Measurements from ENCODE around the gene SMKR1. TPM values are rescaled to one million over a fixed set of nuclear protein-coding genes. Genes with fewer than 3 reads are reported as not detected.

The SMKR1 gene
- total RNA-seq, 1 experiment from 2014 or later: 1.4 TPM

GRCh38 chr7:129498021-129498420 is 4.3 kb upstream of the SMKR1 start:
- ATAC-seq (no peak), DNase-seq (ENCODE audit: low read depth, low spot score) (no peak)
- Histone ChIP-seq H3K4me1 (ENCODE audit: control insufficient read depth, insufficient read depth, low read length) (no peaks in the 10 kb centered on the region), H3K27ac (ENCODE audit: low read length) (no peak overlapping the region), H3K27me3 (ENCODE audit: control insufficient read depth, insufficient read depth, low read length) (no peaks in the 10 kb centered on the region), H3K36me3 (ENCODE audit: control insufficient read depth, insufficient read depth, low read length) (no peaks in the 10 kb centered on the region), H3K9me3 (ENCODE audit: control insufficient read depth, insufficient read depth, low read depth, low read length) (no peaks in the 10 kb centered on the region), H3K4me3 (ENCODE audit: low read depth in 2 of 2, low read length in 2 of 2) (no peak overlapping the region)
- in situ Hi-C loops (cut with HindIII; ENCODE audit: low pct_unique_long_range_greater_than_20kb, low sequenced_read_pairs): no loop called here
- intact Hi-C loops (cut with micrococcal nuclease; ENCODE audit: unreplicated experiment): no loop called here
- POLR2A ChIA-PET: interaction anchor here (0.6 kb wide), 1 partner anchor 370 kb away, joined by 16 read pairs; no protein-coding TSS in a partner anchor
- no peak for TF ChIP-seq CTCF (IDR thresholded peaks at IDR 0.05)
- TF ChIP-seq TCF7L2 (IDR thresholded peaks at IDR 0.05; ENCODE audit: low read depth, low read length): no peak
- TF ChIP-seq POLR2AphosphoS5 (IDR thresholded peaks at IDR 0.05; ENCODE audit: low read depth, low read length): no peak
- no peak for TF ChIP-seq SIN3A (IDR thresholded peaks at IDR 0.05; ENCODE audit: borderline replicate concordance, insufficient read depth, low read depth, low read length)
- no peak for TF ChIP-seq REST (IDR thresholded peaks at IDR 0.05; ENCODE audit: insufficient read depth in 1 of 2, low read depth in 2 of 2, low read length in 1 of 2)
- BruUV-seq (replicated peaks): no TSS peak
- CTCF ChIA-PET: no interaction called here

- ChIA-PET CTCF (interaction anchor here (0.6 kb wide), 2 partner anchors 91 to 329 kb away, joined by 3 read pairs; no protein-coding TSS in a partner anchor), POLR2A (no interaction called here)
- no TSS peak for BruUV-seq (replicated peaks)
- Histone ChIP-seq H3K27me3 (ENCODE audit: control insufficient read depth, insufficient read depth, low read length) (no peaks in the 10 kb centered on the region), H3K36me3 (ENCODE audit: control insufficient read depth, insufficient read depth, low read length) (no peaks in the 10 kb centered on the region), H3K27ac (ENCODE audit: low read length) (no peak overlapping the region), H3K4me3 (ENCODE audit: low read depth in 2 of 2, low read length in 2 of 2) (no peak overlapping the region), H3K4me1 (ENCODE audit: control insufficient read depth, insufficient read depth, low read length) (no peaks in the 10 kb centered on the region), H3K9me3 (ENCODE audit: control insufficient read depth, insufficient read depth, low read depth, low read length) (no peaks in the 10 kb centered on the region)
- TF ChIP-seq REST (IDR thresholded peaks at IDR 0.05; ENCODE audit: insufficient read depth in 1 of 2, low read depth in 2 of 2, low read length in 1 of 2) (no peak), POLR2AphosphoS5 (IDR thresholded peaks at IDR 0.05; ENCODE audit: low read depth, low read length) (no peak), CTCF (IDR thresholded peaks at IDR 0.05) (no peak), SIN3A (IDR thresholded peaks at IDR 0.05; ENCODE audit: borderline replicate concordance, insufficient read depth, low read depth, low read length) (no peak), TCF7L2 (IDR thresholded peaks at IDR 0.05; ENCODE audit: low read depth, low read length) (no peak)
- intact Hi-C loops (cut with micrococcal nuclease; ENCODE audit: unreplicated experiment) (no loop called here), in situ Hi-C loops (cut with HindIII; ENCODE audit: low pct_unique_long_range_greater_than_20kb, low sequenced_read_pairs) (no loop called here)
- ATAC-seq (no peak), DNase-seq (ENCODE audit: low read depth, low spot score) (no peak)
Observed at GRCh38 chr7:129499999-129500398, 2.3 kb upstream of the SMKR1 start.

All from Panc1 (cell line).